ENCODE data around the gene DIO1.

The DIO1 gene

GRCh38 chr1:53894644-53895043 lies 657 bp downstream of the DIO1 start:
- DNase-seq (ENCODE audit: low spot score): no peak

- DNase-seq (ENCODE audit: low spot score): no peak
These were observed 1.4 kb downstream of the DIO1 start for GRCh38 chr1:53895421-53895820.

DNA sequence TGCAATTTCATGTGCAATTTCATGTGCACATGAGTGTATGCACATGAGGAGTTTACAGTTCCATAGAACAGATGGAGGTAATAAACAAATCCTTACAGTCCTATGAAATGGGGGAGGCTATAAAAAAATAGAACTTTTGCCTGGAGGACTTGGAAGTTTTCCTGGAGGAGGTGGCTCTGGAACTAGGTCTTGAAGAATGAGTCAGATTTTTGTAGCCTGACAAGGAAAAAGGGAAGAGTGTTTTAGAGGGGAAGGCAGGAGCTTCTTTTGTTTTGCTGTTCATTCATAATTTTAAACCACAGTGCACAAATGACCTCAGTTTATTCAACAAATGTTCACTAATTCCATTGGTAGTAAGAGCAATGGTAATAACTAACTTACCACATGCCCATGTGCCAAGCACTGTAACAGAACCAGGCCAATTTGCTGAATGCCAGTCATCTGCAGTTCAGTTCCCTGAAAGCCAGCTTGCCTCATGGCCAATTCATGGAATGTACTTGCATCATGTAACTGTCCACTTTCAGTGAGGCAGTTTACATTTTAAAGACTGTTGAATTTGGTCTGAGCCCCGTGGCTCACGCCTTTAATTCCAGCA lies 2.7 kb downstream of the DIO1 start:
- DNase-seq (ENCODE audit: low spot score): no peak

- no peak for DNase-seq (ENCODE audit: low spot score)
These were observed 5.2 kb downstream of the DIO1 start for GRCh38 chr1:53899206-53899628.

GRCh38 chr1:53899708-53900107 lies 5.7 kb downstream of the DIO1 start:
- DNase-seq (ENCODE audit: low spot score): no peak

DNA sequence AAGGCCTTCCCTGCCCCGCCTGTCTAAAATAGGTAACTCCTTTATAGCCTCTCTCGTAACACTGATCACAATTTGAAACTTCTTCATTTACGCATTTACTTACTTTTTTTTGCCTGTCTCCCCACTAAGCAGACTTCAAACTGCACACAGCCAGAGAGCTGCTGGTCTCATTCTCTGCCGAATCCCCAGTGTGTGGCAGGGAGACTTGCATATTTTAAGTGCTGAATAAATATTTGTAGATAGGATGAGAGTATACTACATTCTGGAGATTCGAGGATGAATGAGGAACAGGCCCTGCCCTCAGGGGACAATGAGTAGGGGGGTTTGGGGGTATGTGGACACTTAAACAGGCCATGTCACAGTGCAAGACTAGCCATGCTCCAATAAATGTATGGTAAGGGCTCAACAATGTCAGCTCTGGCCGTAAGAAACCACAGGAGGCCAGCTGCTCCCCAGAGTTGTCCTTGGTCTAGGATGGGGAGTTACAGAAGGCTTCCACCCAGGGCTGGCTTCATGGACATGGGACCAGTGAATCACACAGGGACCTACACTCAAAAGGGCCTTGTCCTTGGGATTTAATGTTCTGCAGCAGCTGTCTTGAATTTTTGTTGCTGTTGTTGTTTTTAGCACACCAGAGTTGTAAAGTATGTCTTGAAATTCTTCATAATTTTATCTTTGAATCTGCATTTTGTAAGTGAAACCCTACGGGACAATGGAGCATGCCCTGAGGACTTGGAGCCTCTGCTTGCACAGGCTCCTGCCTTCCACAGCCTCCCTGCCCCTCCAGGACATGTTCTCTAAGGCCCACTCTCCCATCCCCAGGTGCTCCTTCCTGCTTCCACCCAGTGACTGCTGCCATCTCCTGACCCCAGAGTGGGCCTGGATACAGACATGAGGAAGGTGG lies 8.5 kb downstream of the DIO1 start:
- no peak for DNase-seq (ENCODE audit: low spot score)

DNA sequence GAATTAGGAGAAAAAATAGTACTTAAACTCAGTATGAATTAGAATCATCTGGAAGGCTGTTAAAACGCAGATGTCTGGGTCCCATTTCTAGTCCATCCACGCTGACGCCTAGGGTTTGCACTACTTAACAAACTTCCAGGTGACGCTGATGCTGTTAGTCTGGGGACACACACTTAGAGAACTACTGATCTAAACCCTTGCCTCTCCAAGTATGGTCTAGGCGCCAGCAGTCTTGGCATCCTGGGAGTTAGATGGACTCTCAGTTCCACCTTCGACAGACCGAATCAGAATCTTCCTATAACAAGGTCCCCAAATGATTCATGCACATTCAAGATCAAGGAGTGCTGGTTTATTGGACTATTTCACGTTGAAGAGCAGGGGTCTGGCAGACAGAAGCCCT lies 11.5 kb downstream of the DIO1 start:
- no peak for DNase-seq (ENCODE audit: low spot score)

- no peak for DNase-seq (ENCODE audit: low spot score)
These were observed 12.1 kb downstream of the DIO1 start for GRCh38 chr1:53906121-53906520.

GRCh38 chr1:53909946-53910345 lies 16.0 kb downstream of the DIO1 start:
- no peak for DNase-seq (ENCODE audit: low spot score)

- DNase-seq (ENCODE audit: low spot score): no peak
These were observed 17.5 kb downstream of the DIO1 start for GRCh38 chr1:53911442-53911841.

GRCh38 chr1:53913352-53914033 lies 19.5 kb downstream of the DIO1 start:
- peak; percentile 49 for DNase-seq (ENCODE audit: low spot score)

GRCh38 chr1:53918343-53918742 lies 24.4 kb downstream of the DIO1 start:
- no peak for DNase-seq (ENCODE audit: low spot score)

DNA sequence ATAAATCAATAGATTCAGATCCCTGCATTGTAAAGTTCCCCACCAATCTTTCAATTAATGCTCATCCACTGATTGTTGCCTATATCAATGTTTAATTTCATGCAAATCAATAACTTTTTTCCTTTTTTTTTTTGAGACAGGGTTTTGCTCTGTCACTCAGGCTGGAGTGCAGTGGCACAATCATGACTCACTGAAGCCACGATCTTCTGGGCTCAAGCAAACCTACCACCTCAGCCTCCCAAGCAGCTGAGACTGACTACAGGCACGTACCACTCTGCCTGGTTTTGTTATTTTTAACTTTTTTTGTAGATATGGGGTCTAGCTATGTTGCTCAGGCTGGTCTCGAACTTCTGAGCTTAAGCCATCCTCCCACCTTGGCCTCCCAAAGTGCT lies 25.7 kb downstream of the DIO1 start:
- no peak for DNase-seq (ENCODE audit: low spot score)

- no peak for DNase-seq (ENCODE audit: low spot score)
These were observed 33.4 kb downstream of the DIO1 start for GRCh38 chr1:53927376-53927881.

DNA sequence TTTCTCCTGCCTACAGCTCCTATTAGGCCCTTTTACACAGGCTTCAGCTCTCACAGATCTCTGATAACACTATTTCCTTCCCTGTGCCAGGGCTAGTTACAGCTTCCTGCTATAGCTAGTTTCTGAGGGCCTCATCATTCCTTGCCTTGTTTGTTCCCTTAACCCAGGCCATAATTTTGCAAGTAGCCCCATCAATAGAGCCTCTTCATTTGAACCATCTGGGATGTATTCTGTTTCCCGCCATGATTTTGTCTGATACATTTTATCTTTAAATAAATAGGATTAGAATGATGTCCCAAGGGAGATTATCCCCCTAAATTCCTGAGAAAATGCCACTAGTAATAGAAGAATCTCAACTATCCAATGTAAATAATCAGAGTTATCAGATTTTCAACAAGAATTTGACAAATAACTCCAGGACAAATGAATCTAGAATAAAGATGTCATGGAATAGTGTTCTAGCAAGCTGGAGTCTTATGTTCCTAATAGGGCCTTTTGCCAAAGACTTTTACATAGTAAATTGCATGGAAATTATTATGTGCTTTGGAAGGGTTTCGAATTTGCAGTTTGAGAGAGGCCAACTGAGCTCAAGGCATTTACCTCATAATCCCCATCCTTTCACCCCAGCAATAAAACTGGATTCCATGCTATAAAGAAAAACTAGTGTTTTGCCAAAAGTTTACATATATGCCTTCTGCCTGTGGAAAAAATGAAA lies 35.4 kb downstream of the DIO1 start:
- no peak for DNase-seq (ENCODE audit: low spot score)

- no peak for DNase-seq (ENCODE audit: low spot score)
These were observed 36.9 kb downstream of the DIO1 start for GRCh38 chr1:53930932-53931331.

DNA sequence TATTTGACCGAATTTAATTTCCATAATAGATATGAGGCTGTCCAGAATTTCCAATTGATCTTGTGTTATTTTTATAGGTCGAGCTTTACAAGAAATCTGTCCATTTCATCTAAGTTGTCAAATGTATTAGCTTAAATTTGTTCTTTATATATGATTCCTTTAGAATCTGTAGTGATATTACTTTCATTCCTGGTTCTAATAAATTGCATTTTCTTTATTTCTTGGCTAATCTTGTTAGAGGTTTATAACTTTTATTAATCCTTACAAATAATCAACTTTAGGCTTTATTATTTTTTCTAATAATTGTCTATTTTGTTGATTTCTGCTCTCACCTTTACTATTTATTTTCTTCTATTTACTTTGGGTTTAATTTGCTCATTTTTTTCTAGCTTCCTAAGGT lies 37.5 kb downstream of the DIO1 start:
- no peak for DNase-seq (ENCODE audit: low spot score)

- no peak for DNase-seq (ENCODE audit: low spot score)
These were observed 40.3 kb downstream of the DIO1 start for GRCh38 chr1:53934170-53934765.

- no peak for DNase-seq (ENCODE audit: low spot score)
These were observed 42.4 kb downstream of the DIO1 start for GRCh38 chr1:53936430-53936829.

DNA sequence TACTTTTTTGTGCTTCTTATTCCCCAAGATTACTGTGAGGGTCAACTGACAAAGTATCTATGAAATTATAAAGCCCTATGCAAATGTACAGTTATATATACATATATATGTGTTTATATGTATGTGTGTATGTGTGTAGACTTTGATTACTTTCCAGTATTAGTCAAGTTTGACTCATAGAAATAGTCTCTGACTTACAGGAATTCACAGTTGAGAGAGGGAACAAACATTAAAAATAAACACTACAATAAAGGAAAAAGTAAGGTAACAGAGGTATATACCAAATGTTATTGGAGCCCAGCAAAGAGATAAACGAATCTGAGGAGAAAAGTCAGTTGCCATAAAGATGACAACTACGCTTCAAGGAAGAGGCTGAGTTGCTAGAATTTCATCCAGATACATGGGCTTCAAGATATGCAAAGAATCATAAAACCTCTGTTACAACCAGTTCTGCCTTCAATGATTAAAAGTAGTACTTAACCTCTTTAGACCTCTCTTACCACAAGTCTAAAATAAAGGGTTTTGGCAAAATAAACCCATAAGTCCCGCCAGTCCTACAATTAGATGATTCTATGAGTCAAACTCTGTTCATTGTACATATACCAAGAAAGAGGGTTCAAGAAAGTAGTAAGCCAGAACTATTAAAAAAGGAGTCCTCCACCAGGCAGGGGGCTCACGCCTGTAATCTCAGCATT lies 44.3 kb downstream of the DIO1 start:
- no peak for DNase-seq (ENCODE audit: low spot score)

All from hematopoietic multipotent progenitor cell treated with erythropoietin and hydrocortisone succinate and interleukin-3 and kit ligand, for 17 days (in vitro differentiated cells).